Parathyroid adenoma (tissue), 2 donors: ENCODE measurements around the gene URM1.
A peak's percentile ranks its signal among the peaks of the same experiment; 100 is the strongest.

Experiments used
- H2AFZ ChIP-seq: fragments of 300-600 bp; sonication (generic); one replicate; pipeline ENCODE4 v1.7.0; 2017; ENCODE audit warnings: antibody characterized with exemption, mild to moderate bottlenecking
- H3K27ac ChIP-seq: fragments of 300-600 bp; sonication (generic); one replicate; pipeline ENCODE4 v1.7.0; 2017
- H3K27me3 ChIP-seq: fragments of 300-600 bp; sonication (generic); one replicate; pipeline ENCODE4 v1.7.0; 2017; ENCODE audit warnings: low read length; ENCODE audit not compliant: control insufficient read depth, insufficient read depth
- H3K36me3 ChIP-seq: fragments of 300-600 bp; sonication (generic); one replicate; pipeline ENCODE4 v1.7.0; 2017; ENCODE audit warnings: low read length; ENCODE audit not compliant: control insufficient read depth, insufficient read depth
- H3K4me1 ChIP-seq: fragments of 300-600 bp; sonication (generic); one replicate; pipeline ENCODE4 v1.7.0; 2017; ENCODE audit warnings: control low read depth
- H3K4me2 ChIP-seq: fragments of 300-600 bp; sonication (generic); one replicate; pipeline ENCODE4 v1.7.0; 2017; ENCODE audit warnings: low read length
- H3K4me3 ChIP-seq: fragments of 300-600 bp; sonication (generic); one replicate; pipeline ENCODE4 v1.7.0; 2017; ENCODE audit warnings: low read depth, low read length
- H3K79me2 ChIP-seq: fragments of 300-600 bp; sonication (generic); one replicate; pipeline ENCODE4 v1.7.0; 2017; ENCODE audit warnings: control low read depth
- H3K9ac ChIP-seq: fragments of 300-600 bp; sonication (generic); one replicate; pipeline ENCODE4 v1.7.0; 2017; ENCODE audit warnings: mild to moderate bottlenecking
- H3K9me3 ChIP-seq: fragments of 300-600 bp; sonication (generic); one replicate; pipeline ENCODE4 v1.7.0; 2017; ENCODE audit warnings: low read length; ENCODE audit not compliant: control insufficient read depth
- TF ChIP-seq, protein P1 (sequence below): fragments of 300-600 bp; sonication (generic); IDR thresholded peaks from one replicate; pipeline ENCODE4 v1.7.0; 2017; ENCODE audit warnings: antibody characterized with exemption, mild to moderate bottlenecking
- donor health status: primary hyperparathyroidism.

Gene URM1

DNA sequence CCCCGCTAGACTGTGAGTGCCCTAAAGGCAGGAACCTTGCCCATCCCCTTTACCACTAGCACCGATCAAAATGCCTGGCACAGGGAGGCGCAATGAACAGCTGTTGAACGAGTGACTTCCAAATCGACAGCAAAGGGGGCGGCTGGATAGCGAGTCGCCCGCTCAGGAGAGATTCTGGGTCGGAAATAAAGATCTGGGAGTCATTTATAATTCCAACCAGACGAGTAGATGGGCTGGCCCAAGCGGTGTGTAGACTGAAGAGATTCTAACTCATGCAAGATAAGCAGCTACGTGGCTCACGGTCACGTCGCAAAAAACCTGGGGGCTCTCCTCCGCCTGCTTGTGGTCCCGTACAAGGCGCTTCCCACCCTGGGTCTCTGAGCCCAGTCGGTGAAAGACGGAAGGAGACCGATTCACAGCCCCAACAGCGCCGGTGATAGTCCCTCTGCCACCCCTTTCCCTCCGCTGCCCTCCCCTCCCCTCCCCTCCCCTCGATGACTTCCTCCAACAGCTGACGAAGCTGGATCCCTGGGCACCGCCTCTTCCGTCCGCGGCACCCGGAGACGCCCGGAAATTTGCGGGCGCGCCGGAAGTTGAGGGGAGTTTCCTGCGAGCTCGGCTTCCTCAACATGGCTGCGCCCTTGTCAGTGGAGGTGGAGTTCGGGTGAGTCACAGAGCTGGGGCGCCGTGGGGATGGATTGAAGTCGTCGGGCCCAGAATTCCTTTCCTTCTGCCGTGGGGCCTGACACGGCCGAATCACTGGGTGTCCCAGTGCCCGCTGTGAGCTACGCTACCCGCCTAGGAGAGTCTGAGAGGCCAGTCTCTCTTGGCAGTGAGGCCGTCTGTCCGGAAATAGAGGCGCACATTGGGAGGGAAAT, at the start of gene URM1:
Gene URM1, plus strand, starts transcription at position 623 of the 878 bp plus-strand sequence. Its CDS starts 7 bp downstream, at position 630.
- peak within 1 kb of the TSS; percentile 89 for H3K4me3 ChIP-seq
- H3K4me2 ChIP-seq, result peak within 1 kb of the TSS; percentile 75
- no peaks in the 10 kb centered on the region for H3K36me3 ChIP-seq
- peak within 1 kb of the TSS; percentile 81 for H3K27ac ChIP-seq
- H3K9me3 ChIP-seq, result no peaks in the 10 kb centered on the region
- H2AFZ ChIP-seq, result peak within 1 kb of the TSS; percentile 89
- H3K9ac ChIP-seq, result peak within 1 kb of the TSS; percentile 67
- peaks cover 3% of the 10 kb centered on the region for H3K4me1 ChIP-seq
- TF ChIP-seq, protein P1, sequence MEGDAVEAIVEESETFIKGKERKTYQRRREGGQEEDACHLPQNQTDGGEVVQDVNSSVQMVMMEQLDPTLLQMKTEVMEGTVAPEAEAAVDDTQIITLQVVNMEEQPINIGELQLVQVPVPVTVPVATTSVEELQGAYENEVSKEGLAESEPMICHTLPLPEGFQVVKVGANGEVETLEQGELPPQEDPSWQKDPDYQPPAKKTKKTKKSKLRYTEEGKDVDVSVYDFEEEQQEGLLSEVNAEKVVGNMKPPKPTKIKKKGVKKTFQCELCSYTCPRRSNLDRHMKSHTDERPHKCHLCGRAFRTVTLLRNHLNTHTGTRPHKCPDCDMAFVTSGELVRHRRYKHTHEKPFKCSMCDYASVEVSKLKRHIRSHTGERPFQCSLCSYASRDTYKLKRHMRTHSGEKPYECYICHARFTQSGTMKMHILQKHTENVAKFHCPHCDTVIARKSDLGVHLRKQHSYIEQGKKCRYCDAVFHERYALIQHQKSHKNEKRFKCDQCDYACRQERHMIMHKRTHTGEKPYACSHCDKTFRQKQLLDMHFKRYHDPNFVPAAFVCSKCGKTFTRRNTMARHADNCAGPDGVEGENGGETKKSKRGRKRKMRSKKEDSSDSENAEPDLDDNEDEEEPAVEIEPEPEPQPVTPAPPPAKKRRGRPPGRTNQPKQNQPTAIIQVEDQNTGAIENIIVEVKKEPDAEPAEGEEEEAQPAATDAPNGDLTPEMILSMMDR, result no peak
- no peaks in the 10 kb centered on the region for H3K27me3 ChIP-seq
- H3K79me2 ChIP-seq, result peaks cover 7% of the 10 kb centered on the region

DNA sequence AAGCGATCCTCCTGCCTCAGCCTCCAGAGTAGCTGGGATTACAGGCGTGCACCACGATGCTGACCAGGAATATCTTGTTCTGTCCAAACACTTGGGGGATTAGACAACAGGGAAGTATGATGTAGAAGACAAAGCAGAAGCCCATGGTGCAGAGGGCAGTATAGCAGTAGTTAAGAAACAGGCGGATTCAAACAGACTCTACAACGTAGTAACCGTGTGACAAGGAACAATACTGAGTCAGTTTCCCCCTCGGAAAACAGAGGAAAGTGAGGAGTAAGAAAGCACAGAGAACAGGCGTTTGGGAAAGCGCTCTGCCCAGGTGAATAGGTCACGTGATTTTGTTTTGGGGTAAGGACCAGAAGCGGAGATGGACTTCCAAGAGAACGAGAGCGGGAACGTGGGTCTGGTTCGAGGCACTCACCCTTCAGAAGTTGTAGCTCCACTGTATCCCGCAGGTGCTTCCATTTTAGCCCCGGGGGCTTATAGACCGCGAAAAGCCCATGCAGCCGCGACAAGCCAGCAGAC, 49.2 kb upstream of the URM1 start:
- no peaks in the 10 kb centered on the region for H3K9me3 ChIP-seq
- H3K4me2 ChIP-seq, result peak overlapping the region; percentile 75
- H3K4me3 ChIP-seq, result peak overlapping the region; percentile 98
- H3K27ac ChIP-seq, result peak overlapping the region; percentile 90
- H3K4me1 ChIP-seq, result peaks cover 2% of the 10 kb centered on the region
- H3K9ac ChIP-seq, result no peak overlapping the region
- H3K27me3 ChIP-seq, result no peaks in the 10 kb centered on the region
- H2AFZ ChIP-seq, result peak overlapping the region; percentile 57
- TF ChIP-seq, protein P1, result no peak
- peaks cover 8% of the 10 kb centered on the region for H3K79me2 ChIP-seq
- H3K36me3 ChIP-seq, result no peaks in the 10 kb centered on the region

DNA sequence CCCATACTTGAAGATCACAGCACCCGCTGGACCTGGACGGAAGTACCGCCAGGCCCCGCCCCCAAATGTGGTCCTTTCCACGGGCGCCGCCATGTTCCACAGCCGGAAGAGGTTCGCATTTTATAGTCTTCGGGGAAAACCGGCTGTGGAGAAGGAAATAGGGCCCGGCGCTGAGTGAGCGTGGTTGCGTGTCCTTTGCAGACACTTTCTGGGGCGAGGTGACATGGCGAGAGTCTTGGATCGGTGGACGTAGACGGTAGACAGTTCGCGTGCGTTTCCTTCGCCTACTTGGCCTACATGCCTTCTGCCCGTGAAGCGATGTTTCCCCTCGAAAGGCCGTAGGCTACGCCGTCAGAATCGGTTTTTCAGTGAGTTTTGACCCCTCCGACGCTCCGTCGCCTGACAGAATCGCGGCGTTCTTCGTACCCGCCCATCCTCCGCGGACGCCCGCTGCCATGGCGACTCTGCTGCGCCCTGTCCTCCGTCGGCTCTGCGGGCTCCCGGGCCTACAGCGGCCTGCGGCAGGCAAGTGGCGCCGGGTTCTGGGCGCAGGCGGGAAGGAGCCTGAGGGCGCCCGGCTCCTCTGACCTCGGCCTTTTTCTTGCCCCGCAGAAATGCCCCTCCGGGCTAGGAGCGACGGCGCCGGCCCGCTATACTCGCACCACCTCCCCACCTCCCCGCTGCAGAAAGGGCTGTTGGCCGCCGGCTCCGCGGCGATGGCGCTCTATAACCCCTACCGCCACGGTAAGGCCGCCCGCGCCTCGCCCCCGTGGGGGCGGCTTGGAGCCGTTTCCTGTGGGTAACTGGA, 48.6 kb upstream of the URM1 start, which contains the start of the genes COQ4 and TRUB2:
Gene COQ4, plus strand, starts transcription at position 436 of the 808 bp plus-strand sequence. Its CDS starts 20 bp downstream, at position 456.
Gene TRUB2, minus strand, starts transcription at position 44 of the 808 bp plus-strand sequence. Its CDS starts 39 bp downstream, at position 5.
- H2AFZ ChIP-seq, result peak within 1 kb of the TSS; percentile 57
- peak within 1 kb of the TSS; percentile 90 for H3K27ac ChIP-seq
- H3K4me3 ChIP-seq, result peak within 1 kb of the TSS; percentile 98
- peaks cover 8% of the 10 kb centered on the region for H3K79me2 ChIP-seq
- H3K27me3 ChIP-seq, result no peaks in the 10 kb centered on the region
- TF ChIP-seq, protein P1, result no peak
- H3K9me3 ChIP-seq, result no peaks in the 10 kb centered on the region
- H3K36me3 ChIP-seq, result no peaks in the 10 kb centered on the region
- H3K4me1 ChIP-seq, result peaks cover 2% of the 10 kb centered on the region
- peak within 1 kb of the TSS; percentile 75 for H3K4me2 ChIP-seq
- no peak within 1 kb of the TSS for H3K9ac ChIP-seq

DNA sequence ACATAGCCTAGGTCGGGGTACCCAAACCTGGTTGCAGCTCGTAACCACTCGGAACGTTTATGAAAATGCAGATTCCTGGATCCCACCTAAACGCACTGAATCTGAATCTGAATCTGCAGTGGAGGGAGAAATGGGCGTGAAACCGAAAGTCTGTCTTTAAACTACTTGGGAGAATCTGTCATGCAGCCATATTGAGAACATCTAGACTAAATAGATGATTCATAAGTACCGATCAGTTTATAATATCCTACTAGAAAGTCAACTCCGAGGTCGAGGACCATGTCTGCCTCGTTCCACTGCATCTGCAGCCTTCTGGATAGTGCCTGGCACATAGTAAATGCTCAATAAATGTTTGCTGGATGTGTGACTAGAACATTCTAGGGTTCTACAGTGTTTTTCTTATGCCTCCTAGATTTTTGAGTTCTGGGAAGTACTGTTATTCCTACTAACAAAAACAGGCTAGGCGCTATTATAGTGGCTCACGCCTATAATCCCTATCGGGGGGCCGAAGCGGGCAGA, 47.9 kb upstream of the URM1 start:
- no peaks in the 10 kb centered on the region for H3K9me3 ChIP-seq
- no peaks in the 10 kb centered on the region for H3K27me3 ChIP-seq
- no peaks in the 10 kb centered on the region for H3K36me3 ChIP-seq
- H3K9ac ChIP-seq, result no peak overlapping the region
- peaks cover 8% of the 10 kb centered on the region for H3K79me2 ChIP-seq
- H3K4me1 ChIP-seq, result peaks cover 2% of the 10 kb centered on the region
- TF ChIP-seq, protein P1, result no peak
- peak overlapping the region; percentile 98 for H3K4me3 ChIP-seq
- peak overlapping the region; percentile 57 for H2AFZ ChIP-seq
- H3K27ac ChIP-seq, result no peak overlapping the region
- peak overlapping the region; percentile 75 for H3K4me2 ChIP-seq
